Progenitor cell of endocrine pancreas (in vitro differentiated cells): Measurements from ENCODE around the gene FAM53A. TPM values are rescaled to one million over a fixed set of nuclear protein-coding genes. Genes with fewer than 3 reads are reported as not detected.

Source experiments
- DNase-seq: peaks from one replicate; pipeline ENCODE4 v3.0.0; 2021; ENCODE audit warnings: low spot score; ENCODE audit not compliant: unreplicated experiment
- H3K27ac Mint-ChIP-seq: 2 replicates; pipeline ENCODE4 v1.8.0; 2021; ENCODE audit warnings: mild to moderate bottlenecking, moderate library complexity, mixed read lengths
- H3K27me3 Mint-ChIP-seq: 2 replicates; pipeline ENCODE4 v1.8.0; 2021; ENCODE audit warnings: mixed read lengths
- H3K36me3 Mint-ChIP-seq: 2 replicates; pipeline ENCODE4 v1.8.0; 2022; ENCODE audit warnings: mixed read lengths; ENCODE audit not compliant: insufficient read depth
- H3K4me1 Mint-ChIP-seq: 2 replicates; pipeline ENCODE4 v1.8.0; 2021; ENCODE audit warnings: low read depth, mixed read lengths
- H3K4me3 Mint-ChIP-seq: 2 replicates; pipeline ENCODE4 v1.8.0; 2021; ENCODE audit warnings: low read depth, mild to moderate bottlenecking, moderate library complexity, mixed read lengths
- H3K9me3 Mint-ChIP-seq: 2 replicates; pipeline ENCODE4 v1.8.0; 2021; ENCODE audit warnings: low read depth, mixed read lengths
- CTCF ChIP-seq: fragments of 200-600 bp; sonication (generic); IDR thresholded peaks from one replicate; pipeline ENCODE4 v1.5.0; 2021; ENCODE audit warnings: antibody characterized with exemption, mild to moderate bottlenecking; ENCODE audit not compliant: unreplicated experiment
- total RNA-seq: library from RNA; stranded (reverse); gene quantifications from 2 replicates; pipeline ENCODE4 v1.2.1, GENCODE V29; 2021

The FAM53A gene
- total RNA-seq, 1 donor from 2014 or later, result 3.0 TPM

DNA sequence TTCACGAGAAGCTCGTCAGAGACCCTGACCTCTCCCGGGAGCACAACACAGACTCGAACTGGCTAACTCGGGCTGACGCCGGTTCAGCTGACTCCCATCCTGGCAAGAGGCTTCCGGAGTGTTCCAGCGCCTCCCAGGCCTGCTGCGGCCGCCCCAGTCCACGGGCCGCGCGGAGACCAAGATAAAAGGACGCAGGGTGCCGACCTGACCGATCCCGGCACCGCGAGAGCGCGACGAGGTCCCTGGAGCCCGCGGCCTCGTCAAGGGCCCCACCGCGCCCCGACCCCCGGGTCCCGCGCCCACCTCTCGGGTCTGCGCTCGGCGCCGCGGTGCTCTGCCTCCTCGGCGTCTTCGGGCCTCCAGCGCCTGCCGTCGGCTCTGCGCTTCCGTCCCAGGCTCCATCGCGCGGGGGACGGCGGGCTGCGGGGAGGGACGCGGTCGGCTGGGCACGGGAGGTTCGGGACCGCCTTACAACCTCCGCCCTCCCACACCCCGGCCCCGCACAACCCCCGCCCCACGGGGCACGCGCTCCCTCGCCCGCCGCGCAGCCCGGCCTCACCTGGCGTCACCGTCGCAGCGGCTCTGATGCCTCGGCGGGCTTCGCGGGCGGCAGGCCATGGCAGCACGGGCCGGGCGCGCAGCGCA lies 27.6 kb upstream of the FAM53A start:
- Mint-ChIP-seq H3K4me3 (peak overlapping the region; percentile 95), H3K27ac (peak overlapping the region; percentile 96), H3K27me3 (no peaks in the 10 kb centered on the region), H3K4me1 (peaks cover 38% of the 10 kb centered on the region), H3K36me3 (peaks cover 13% of the 10 kb centered on the region), H3K9me3 (no peaks in the 10 kb centered on the region)
- TF ChIP-seq CTCF, result no peak
- DNase-seq, result no peak

- H3K36me3 Mint-ChIP-seq, result peaks cover 17% of the 10 kb centered on the region
- H3K9me3 Mint-ChIP-seq, result no peaks in the 10 kb centered on the region
- H3K27me3 Mint-ChIP-seq, result no peaks in the 10 kb centered on the region
- H3K4me3 Mint-ChIP-seq, result peak overlapping the region; percentile 95
- TF ChIP-seq CTCF, result no peak
- no peak for DNase-seq
- H3K4me1 Mint-ChIP-seq, result peaks cover 39% of the 10 kb centered on the region
- H3K27ac Mint-ChIP-seq, result peak overlapping the region; percentile 96
Observed at GRCh38 chr4:1711055-1711570, 27.0 kb upstream of the FAM53A start.

DNA sequence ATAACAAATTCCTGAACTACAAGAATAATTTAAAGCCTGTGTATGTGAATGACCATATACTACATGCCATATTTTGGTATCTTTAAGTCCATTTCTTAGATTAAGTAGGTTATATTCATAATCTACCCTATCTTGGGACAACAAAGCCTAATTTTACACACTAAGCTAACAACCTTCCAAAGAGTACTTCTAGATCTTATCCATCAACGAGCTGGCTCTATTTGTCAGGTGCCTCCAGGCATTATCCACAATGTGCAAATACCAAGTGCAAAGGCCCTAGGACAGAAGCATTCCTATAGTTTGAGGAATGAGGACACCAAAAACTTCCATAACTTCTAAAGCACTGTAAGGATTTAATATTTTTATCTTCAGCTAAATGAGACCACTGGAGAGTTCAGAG lies 24.5 kb upstream of the FAM53A start:
- no peaks in the 10 kb centered on the region for H3K9me3 Mint-ChIP-seq
- peak overlapping the region; percentile 58 for H3K4me3 Mint-ChIP-seq
- peak overlapping the region; percentile 93 for H3K27ac Mint-ChIP-seq
- DNase-seq, result no peak
- no peaks in the 10 kb centered on the region for H3K27me3 Mint-ChIP-seq
- no peak for TF ChIP-seq CTCF
- H3K4me1 Mint-ChIP-seq, result peaks cover 39% of the 10 kb centered on the region
- H3K36me3 Mint-ChIP-seq, result peaks cover 22% of the 10 kb centered on the region

DNA sequence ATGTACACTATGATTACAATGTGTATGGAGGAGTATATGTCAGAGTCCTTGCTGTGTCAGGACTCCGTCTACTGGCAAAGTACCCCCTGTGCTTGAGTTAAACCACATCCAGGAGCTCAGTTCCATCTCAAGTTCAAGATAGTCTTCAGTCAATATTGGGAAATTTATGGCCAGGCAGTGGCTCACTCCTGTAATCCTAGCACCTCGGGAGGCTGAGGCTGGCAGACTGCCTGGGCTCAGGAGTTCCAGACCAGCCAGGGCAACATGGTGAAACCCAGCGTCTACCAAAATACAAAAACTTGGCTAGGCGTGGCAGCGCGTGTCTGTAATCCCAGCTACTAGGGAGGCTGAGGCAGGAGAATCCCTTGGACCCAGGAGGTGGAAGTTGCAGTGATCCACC lies 22.2 kb upstream of the FAM53A start:
- H3K9me3 Mint-ChIP-seq, result no peaks in the 10 kb centered on the region
- H3K36me3 Mint-ChIP-seq, result peaks cover 28% of the 10 kb centered on the region
- TF ChIP-seq CTCF, result no peak
- H3K4me3 Mint-ChIP-seq, result no peak overlapping the region
- peaks cover 36% of the 10 kb centered on the region for H3K4me1 Mint-ChIP-seq
- H3K27ac Mint-ChIP-seq, result no peak overlapping the region
- no peaks in the 10 kb centered on the region for H3K27me3 Mint-ChIP-seq
- no peak for DNase-seq

DNA sequence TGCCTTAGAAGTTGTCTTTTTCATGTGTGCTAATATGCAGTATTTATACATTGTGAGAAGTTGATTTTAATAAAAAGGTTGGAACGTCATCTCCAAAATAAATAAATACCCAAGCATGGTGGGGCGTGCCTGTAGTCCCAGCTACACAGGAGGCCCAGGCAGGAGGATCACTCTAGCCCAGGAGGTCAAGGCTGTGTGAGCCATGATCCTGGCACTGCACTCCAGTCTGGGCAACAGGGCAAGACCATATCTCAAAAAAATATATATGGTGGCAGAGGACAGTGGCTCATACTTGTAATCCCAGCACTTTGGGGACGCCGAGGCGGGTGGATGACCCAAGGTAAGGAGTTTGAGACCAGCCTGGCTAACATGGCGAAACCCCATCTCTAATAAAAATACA lies 21.6 kb upstream of the FAM53A start:
- no peaks in the 10 kb centered on the region for H3K9me3 Mint-ChIP-seq
- H3K4me3 Mint-ChIP-seq, result no peak overlapping the region
- H3K36me3 Mint-ChIP-seq, result peaks cover 24% of the 10 kb centered on the region
- no peak for TF ChIP-seq CTCF
- no peak overlapping the region for H3K27ac Mint-ChIP-seq
- H3K27me3 Mint-ChIP-seq, result no peaks in the 10 kb centered on the region
- H3K4me1 Mint-ChIP-seq, result peaks cover 31% of the 10 kb centered on the region
- no peak for DNase-seq
